Stomach (tissue), 4 donors: ENCODE results near the gene CALM3.

Source experiments
- EP300 ChIP-seq: sonication (generic); formaldehyde crosslinking; IDR thresholded peaks from one replicate; pipeline ENCODE4 v1.6.1; 2017; ENCODE audit warnings: antibody characterized with exemption
- POLR2A ChIP-seq, 4 donors: fragments of 450-650 bp; IDR thresholded peaks; one replicate each; pipeline ENCODE4 v1.6.1; 2016; ENCODE audit warnings: antibody characterized with exemption in 4 of 4, control low read depth in 2 of 4, mild to moderate bottlenecking in 1 of 4, moderate library complexity in 1 of 4
- POLR2AphosphoS5 ChIP-seq, 3 donors: sonication (generic); formaldehyde crosslinking; IDR thresholded peaks; one replicate each; pipeline ENCODE4 v1.6.1; 2016; ENCODE audit warnings: antibody characterized with exemption in 3 of 3
- TF ChIP-seq, protein P1 (sequence below), 7 experiments: fragments of 450-650 bp in 4 of 7; fragments of 200-600 bp in 3 of 7; sonication (generic) in 3 of 7; IDR thresholded peaks; one replicate each; pipeline ENCODE4 v1.5.1; 2016 to 2019; ENCODE audit warnings: antibody characterized with exemption in 7 of 7, control low read depth in 2 of 7, mild to moderate bottlenecking in 1 of 7

GRCh38 chr19:46603195-46603637 lies 2.1 kb downstream of the CALM3 start:
- no peak for TF ChIP-seq EP300
- TF ChIP-seq, protein P1, sequence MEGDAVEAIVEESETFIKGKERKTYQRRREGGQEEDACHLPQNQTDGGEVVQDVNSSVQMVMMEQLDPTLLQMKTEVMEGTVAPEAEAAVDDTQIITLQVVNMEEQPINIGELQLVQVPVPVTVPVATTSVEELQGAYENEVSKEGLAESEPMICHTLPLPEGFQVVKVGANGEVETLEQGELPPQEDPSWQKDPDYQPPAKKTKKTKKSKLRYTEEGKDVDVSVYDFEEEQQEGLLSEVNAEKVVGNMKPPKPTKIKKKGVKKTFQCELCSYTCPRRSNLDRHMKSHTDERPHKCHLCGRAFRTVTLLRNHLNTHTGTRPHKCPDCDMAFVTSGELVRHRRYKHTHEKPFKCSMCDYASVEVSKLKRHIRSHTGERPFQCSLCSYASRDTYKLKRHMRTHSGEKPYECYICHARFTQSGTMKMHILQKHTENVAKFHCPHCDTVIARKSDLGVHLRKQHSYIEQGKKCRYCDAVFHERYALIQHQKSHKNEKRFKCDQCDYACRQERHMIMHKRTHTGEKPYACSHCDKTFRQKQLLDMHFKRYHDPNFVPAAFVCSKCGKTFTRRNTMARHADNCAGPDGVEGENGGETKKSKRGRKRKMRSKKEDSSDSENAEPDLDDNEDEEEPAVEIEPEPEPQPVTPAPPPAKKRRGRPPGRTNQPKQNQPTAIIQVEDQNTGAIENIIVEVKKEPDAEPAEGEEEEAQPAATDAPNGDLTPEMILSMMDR (IDR thresholded peaks at IDR 0.05): no peak
- TF ChIP-seq POLR2AphosphoS5 (IDR thresholded peaks at IDR 0.05): peak in 1 of 3 donors; percentile 35
- no peak for TF ChIP-seq POLR2A (IDR thresholded peaks at IDR 0.05)
